ENCODE measurements around the gene CLEC4G.
A peak's percentile ranks its signal among the peaks of the same experiment; 100 is the strongest.

Gene CLEC4G

DNA sequence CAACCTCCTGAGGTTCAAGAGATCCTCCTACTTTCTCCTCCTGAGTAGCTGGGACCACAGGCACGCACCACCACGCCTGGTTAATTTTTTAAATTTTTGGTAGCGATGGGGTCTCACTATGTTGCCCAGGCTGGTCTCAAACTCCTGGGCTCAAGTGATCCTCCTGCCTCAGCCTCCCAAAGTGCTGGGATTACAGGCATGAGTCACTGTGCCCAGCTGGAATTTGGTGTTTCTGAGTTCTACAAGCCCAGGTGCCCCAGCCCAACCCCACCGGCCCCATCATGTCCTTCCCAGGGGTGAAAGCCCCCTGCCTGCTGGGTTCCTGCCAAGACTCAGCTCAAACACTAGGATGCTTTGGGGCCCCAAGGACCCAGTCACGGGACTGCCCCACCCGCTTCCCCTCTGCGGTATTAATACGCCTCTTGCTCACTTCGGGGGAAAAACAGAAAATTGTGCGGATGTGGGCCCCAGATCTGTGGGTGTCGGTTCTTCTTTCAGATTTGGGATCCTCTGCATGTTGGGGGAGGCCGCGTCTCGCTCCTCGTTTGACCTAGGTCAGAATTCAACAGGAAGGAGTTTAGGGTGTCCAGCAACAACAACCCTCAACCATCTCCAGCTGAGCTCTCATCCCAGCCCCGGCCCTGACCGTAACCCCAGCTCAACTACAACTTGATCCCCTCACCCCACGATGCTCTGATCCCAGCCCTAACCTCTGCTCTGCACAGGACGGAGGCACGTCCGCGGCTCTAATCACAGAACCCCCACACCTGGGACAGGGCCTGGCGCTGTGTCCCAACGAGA, 26.3 kb downstream of the CLEC4G start:
- Histone ChIP-seq H3F3A (ENCODE audit: control insufficient read depth, insufficient read depth) (peaks cover 4% of the 10 kb centered on the region; the same call in 1 of the 2 replicates), H3K79me2 (ENCODE audit: control insufficient read depth, low read length) (no peaks in the 10 kb centered on the region), H3K27me3 (ENCODE audit: control insufficient read depth, low read length) (peaks cover 74% of the 10 kb centered on the region), H3K4me1 (ENCODE audit: control insufficient read depth, low read length) (peaks cover 29% of the 10 kb centered on the region), H3K4me3 (ENCODE audit: low read length) (peak overlapping the region; percentile 32), H4K20me1 (ENCODE audit: control insufficient read depth, insufficient read depth, low read depth, low read length) (peaks cover 4% of the 10 kb centered on the region; the same call in 1 of the 2 replicates), H3K9me2 (replicated peaks; ENCODE audit: control insufficient read depth, low read length) (no peaks in the 10 kb centered on the region), H3K36me3 (ENCODE audit: control insufficient read depth, low read length) (no peaks in the 10 kb centered on the region), H3K9me3 (ENCODE audit: control insufficient read depth, insufficient read depth, low read length) (no peaks in the 10 kb centered on the region), H3K4me2 (ENCODE audit: low read length) (peak overlapping the region; percentile 46), H3K27ac (ENCODE audit: low read depth, low read length) (no peak overlapping the region)
- TF ChIP-seq, protein P1, sequence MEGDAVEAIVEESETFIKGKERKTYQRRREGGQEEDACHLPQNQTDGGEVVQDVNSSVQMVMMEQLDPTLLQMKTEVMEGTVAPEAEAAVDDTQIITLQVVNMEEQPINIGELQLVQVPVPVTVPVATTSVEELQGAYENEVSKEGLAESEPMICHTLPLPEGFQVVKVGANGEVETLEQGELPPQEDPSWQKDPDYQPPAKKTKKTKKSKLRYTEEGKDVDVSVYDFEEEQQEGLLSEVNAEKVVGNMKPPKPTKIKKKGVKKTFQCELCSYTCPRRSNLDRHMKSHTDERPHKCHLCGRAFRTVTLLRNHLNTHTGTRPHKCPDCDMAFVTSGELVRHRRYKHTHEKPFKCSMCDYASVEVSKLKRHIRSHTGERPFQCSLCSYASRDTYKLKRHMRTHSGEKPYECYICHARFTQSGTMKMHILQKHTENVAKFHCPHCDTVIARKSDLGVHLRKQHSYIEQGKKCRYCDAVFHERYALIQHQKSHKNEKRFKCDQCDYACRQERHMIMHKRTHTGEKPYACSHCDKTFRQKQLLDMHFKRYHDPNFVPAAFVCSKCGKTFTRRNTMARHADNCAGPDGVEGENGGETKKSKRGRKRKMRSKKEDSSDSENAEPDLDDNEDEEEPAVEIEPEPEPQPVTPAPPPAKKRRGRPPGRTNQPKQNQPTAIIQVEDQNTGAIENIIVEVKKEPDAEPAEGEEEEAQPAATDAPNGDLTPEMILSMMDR (IDR thresholded peaks at IDR 0.05; ENCODE audit: low read depth, low read length, poor library complexity, severe bottlenecking) = no peak
- no peak for TF ChIP-seq EZH2phosphoT487 (IDR thresholded peaks at IDR 0.05; ENCODE audit: borderline replicate concordance, low read length)

DNA sequence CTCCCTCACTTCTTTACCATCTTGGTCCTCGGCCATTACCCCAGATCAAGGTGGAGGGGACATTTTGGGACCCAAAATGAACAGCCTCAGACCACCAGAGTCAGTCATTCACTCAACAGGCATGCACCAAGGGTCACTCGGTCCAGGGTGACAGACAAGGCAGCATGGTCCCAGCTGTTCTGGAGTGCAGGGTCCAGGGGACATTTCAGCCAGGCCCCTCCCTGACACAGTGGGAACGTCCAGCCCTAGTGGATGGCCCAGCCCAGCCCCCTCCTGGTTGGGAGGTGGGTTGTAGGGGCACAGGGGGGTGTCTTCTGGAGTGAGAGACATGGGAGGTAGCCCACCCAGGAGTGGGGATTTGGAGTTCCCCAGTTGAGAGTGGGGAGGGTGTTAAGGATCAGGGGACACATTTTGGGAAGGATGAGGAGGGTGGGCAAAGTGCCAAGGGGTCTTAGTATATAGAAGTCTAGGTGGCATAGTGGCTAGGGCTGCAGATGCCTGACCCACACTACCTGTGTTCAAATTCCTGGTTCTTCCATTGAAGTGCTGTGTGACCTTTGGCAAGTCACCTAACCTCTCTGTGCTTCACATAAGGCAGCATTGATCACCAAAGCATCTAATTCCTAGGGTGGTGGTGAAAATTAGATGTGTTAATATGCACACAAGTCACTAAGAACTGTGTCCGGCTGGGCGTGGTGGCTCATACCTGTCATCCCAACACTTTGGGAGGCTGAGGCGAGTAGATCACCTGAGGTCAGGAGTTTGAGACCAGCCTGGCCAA, 27.4 kb downstream of the CLEC4G start:
- Histone ChIP-seq H3K27ac (ENCODE audit: low read depth, low read length) (no peak overlapping the region), H3K79me2 (ENCODE audit: control insufficient read depth, low read length) (no peaks in the 10 kb centered on the region), H3K4me1 (ENCODE audit: control insufficient read depth, low read length) (peaks cover 36% of the 10 kb centered on the region), H3K9me2 (replicated peaks; ENCODE audit: control insufficient read depth, low read length) (no peaks in the 10 kb centered on the region), H3K27me3 (ENCODE audit: control insufficient read depth, low read length) (peaks cover 72% of the 10 kb centered on the region), H3K4me2 (ENCODE audit: low read length) (no peak overlapping the region), H3K4me3 (ENCODE audit: low read length) (no peak overlapping the region), H3K9me3 (ENCODE audit: control insufficient read depth, insufficient read depth, low read length) (no peaks in the 10 kb centered on the region), H3F3A (ENCODE audit: control insufficient read depth, insufficient read depth) (peaks cover 7% of the 10 kb centered on the region; the same call in 1 of the 2 replicates), H4K20me1 (ENCODE audit: control insufficient read depth, insufficient read depth, low read depth, low read length) (peaks cover 4% of the 10 kb centered on the region; the same call in 1 of the 2 replicates), H3K36me3 (ENCODE audit: control insufficient read depth, low read length) (no peaks in the 10 kb centered on the region)
- TF ChIP-seq EZH2phosphoT487 (IDR thresholded peaks at IDR 0.05; ENCODE audit: borderline replicate concordance, low read length) = no peak
- TF ChIP-seq, protein P1 (IDR thresholded peaks at IDR 0.05; ENCODE audit: low read depth, low read length, poor library complexity, severe bottlenecking) = no peak

DNA sequence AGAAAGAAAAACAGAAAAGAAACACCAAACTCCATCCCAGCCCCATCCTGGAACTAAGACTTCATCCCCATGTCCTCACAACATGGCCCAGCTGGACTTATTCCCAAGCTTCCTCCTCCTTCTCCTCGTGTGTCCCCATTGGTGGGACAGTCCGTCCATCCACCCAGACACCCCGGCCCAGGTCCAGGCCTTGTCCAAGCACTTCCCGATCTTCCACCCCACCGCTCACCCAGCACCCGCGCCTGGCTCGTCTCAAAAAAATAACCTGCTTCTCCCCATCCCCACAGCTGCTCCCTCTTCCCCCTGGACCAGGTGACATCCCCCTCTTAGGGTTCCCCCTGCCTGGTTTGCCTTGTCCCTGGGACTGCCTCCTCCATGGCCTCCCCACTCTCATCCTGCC, 28.6 kb downstream of the CLEC4G start:
- no peak overlapping the region for H3K27ac ChIP-seq (ENCODE audit: low read depth, low read length)
- peaks cover 77% of the 10 kb centered on the region for H3K27me3 ChIP-seq (ENCODE audit: control insufficient read depth, low read length)
- no peaks in the 10 kb centered on the region for H3K9me3 ChIP-seq (ENCODE audit: control insufficient read depth, insufficient read depth, low read length)
- H3K4me3 ChIP-seq (ENCODE audit: low read length) = no peak overlapping the region
- TF ChIP-seq EZH2phosphoT487 (IDR thresholded peaks at IDR 0.05; ENCODE audit: borderline replicate concordance, low read length) = no peak
- TF ChIP-seq, protein P1 (IDR thresholded peaks at IDR 0.05; ENCODE audit: low read depth, low read length, poor library complexity, severe bottlenecking) = no peak
- H3F3A ChIP-seq (ENCODE audit: control insufficient read depth, insufficient read depth) = peaks cover 7% of the 10 kb centered on the region; the same call in 1 of the 2 replicates
- no peak overlapping the region for H3K4me2 ChIP-seq (ENCODE audit: low read length)
- peaks cover 4% of the 10 kb centered on the region; the same call in 1 of the 2 replicates for H4K20me1 ChIP-seq (ENCODE audit: control insufficient read depth, insufficient read depth, low read depth, low read length)
- no peaks in the 10 kb centered on the region for H3K36me3 ChIP-seq (ENCODE audit: control insufficient read depth, low read length)
- no peaks in the 10 kb centered on the region for H3K79me2 ChIP-seq (ENCODE audit: control insufficient read depth, low read length)
- H3K9me2 ChIP-seq (replicated peaks; ENCODE audit: control insufficient read depth, low read length) = no peaks in the 10 kb centered on the region
- H3K4me1 ChIP-seq (ENCODE audit: control insufficient read depth, low read length) = peaks cover 40% of the 10 kb centered on the region
